ENCODE measurements around the gene MEMO1. TPM values are rescaled to one million over a fixed set of nuclear protein-coding genes. Genes with fewer than 3 reads are reported as not detected.

Gene MEMO1
- total RNA-seq, 1 donor from 2014 or later: 32.2 TPM

DNA sequence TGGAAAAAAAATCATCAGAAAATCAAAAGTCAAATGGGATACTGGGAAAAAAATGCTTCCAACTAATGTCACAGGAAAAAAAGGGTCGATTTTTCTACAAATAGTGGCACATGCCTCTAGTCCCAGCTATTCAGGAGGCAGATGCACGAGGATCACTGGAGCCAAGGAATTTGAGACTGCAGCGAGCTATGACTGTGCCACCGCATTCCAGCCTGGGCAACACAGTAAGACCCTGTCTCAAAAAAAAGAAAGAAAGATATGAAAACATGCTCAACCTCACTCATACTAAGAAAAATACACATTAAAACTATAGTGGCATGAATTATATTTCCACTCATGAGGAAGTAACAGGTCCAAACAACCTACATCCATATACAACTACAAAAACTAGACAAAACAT is 17.9 kb downstream of the MEMO1 start:
- H3K27me3 ChIP-seq: no peaks in the 10 kb centered on the region
- peaks cover 2% of the 10 kb centered on the region for H3K4me1 ChIP-seq
- ATAC-seq: no peak
- no peak for TF ChIP-seq CTCF (IDR thresholded peaks at IDR 0.05)
- no peaks in the 10 kb centered on the region for H3K36me3 ChIP-seq
- H3K27ac ChIP-seq: no peak overlapping the region
- intact Hi-C loops (cut with DNase I): no loop called here
- H3K9me3 ChIP-seq: no peaks in the 10 kb centered on the region
- no peak overlapping the region for H3K4me3 ChIP-seq
- no peak for DNase-seq

GRCh38 chr2:31992025-31992579 is 18.7 kb downstream of the MEMO1 start:
- Histone ChIP-seq H3K9me3 (no peaks in the 10 kb centered on the region), H3K27ac (no peak overlapping the region), H3K27me3 (no peaks in the 10 kb centered on the region), H3K4me3 (no peak overlapping the region), H3K4me1 (no peaks in the 10 kb centered on the region), H3K36me3 (no peaks in the 10 kb centered on the region)
- no peak for DNase-seq
- no peak for ATAC-seq
- no peak for TF ChIP-seq CTCF (IDR thresholded peaks at IDR 0.05)
- intact Hi-C loops (cut with DNase I): no loop called here

GRCh38 chr2:31989946-31990345 is 20.9 kb downstream of the MEMO1 start:
- Histone ChIP-seq H3K9me3 (no peaks in the 10 kb centered on the region), H3K4me1 (no peaks in the 10 kb centered on the region), H3K4me3 (no peak overlapping the region), H3K36me3 (no peaks in the 10 kb centered on the region), H3K27me3 (no peaks in the 10 kb centered on the region), H3K27ac (no peak overlapping the region)
- no peak for TF ChIP-seq CTCF (IDR thresholded peaks at IDR 0.05)
- no peak for DNase-seq
- intact Hi-C loops (cut with DNase I): no loop called here
- no peak for ATAC-seq

DNA sequence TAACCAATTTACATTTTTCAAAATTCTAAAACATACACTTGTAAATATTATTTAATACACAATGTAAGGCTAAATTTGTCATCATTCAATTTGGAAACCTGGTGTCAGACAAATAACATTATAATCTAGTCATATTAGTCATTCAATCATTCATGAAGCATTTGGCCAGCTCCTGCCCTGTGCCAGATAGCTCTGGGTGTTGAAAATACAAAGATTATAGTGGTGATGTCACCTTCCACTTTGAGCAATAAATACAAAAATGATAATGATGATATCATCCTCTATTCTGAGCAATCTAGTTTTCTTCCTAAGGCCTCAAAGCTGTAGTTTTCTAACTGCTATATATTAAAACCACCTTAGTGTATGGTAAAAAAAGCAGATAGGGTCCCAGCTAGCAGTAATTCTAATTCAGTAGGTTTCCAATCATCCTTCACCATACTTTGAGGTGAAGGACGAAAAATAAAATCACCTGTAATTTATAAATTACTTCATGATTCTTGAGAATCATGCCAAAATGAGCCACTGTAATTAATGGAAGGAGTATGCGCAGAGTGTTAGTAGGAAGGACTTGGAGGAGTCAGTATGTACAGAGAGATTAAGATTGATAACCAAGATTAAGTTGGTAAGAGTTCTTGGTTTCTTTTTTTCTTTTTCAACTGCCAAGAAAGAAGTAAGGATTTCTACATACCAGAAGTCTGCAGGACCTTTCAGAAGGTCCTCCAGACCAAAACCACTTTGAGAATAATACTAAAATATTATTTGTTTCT is 23.2 kb downstream of the MEMO1 start:
- Histone ChIP-seq H3K36me3 (no peaks in the 10 kb centered on the region), H3K27me3 (no peaks in the 10 kb centered on the region), H3K4me3 (no peak overlapping the region), H3K4me1 (no peaks in the 10 kb centered on the region), H3K9me3 (no peaks in the 10 kb centered on the region), H3K27ac (no peak overlapping the region)
- DNase-seq (no peak), ATAC-seq (no peak)
- intact Hi-C loops (cut with DNase I): no loop called here
- no peak for TF ChIP-seq CTCF (IDR thresholded peaks at IDR 0.05)

DNA sequence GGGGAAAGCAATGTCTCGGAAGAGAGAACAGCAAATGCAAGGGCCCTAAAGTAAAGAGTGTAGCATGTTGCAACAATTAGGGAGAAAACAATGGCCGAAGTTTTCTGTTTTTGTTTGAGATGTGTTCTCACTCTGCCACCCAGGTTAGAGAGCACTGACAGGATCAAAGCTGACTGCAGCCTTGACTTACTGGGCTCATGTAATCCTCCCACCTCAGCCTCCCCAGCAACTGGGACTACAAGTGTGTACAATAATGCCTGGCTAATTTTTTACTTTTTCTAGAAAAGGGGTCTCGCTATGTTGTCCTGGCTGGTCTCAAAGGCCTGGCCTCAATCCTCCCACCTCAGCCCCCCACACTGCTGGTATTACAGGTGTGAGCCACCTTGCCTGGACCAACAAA is 23.9 kb downstream of the MEMO1 start:
- no peaks in the 10 kb centered on the region for H3K36me3 ChIP-seq
- H3K27ac ChIP-seq: no peak overlapping the region
- no peak for DNase-seq
- no peaks in the 10 kb centered on the region for H3K9me3 ChIP-seq
- no peak for ATAC-seq
- no peaks in the 10 kb centered on the region for H3K4me1 ChIP-seq
- H3K27me3 ChIP-seq: no peaks in the 10 kb centered on the region
- TF ChIP-seq CTCF (IDR thresholded peaks at IDR 0.05): no peak
- H3K4me3 ChIP-seq: no peak overlapping the region
- intact Hi-C loops (cut with DNase I): no loop called here

Measured in upper lobe of right lung (tissue), 1 donor.